Endothelial cell of umbilical vein (primary cell): ENCODE data around the gene GRIA4.

ENCODE experiments used
- EZH2 ChIP-seq: IDR thresholded peaks from 2 replicates; pipeline ENCODE4 v1.6.1; 2012; ENCODE audit warnings: borderline replicate concordance, low read depth, mild to moderate bottlenecking, moderate library complexity, low read length, inconsistent platforms; ENCODE audit not compliant: severe bottlenecking
- FOS ChIP-seq: IDR thresholded peaks from 2 replicates; pipeline ENCODE4 v1.6.1; 2011; ENCODE audit warnings: mild to moderate bottlenecking, low read length, moderate library complexity, borderline replicate concordance; ENCODE audit not compliant: insufficient read depth
- GATA2 ChIP-seq: IDR thresholded peaks from 2 replicates; pipeline ENCODE4 v1.7.0; 2011; ENCODE audit warnings: low read depth, mild to moderate bottlenecking, moderate library complexity, mixed read lengths, low read length; ENCODE audit not compliant: insufficient read length, insufficient read depth
- JUN ChIP-seq: IDR thresholded peaks from 2 replicates; pipeline ENCODE4 v1.6.1; 2011; ENCODE audit warnings: borderline replicate concordance, low read depth; ENCODE audit not compliant: insufficient read length, insufficient read depth
- MAX ChIP-seq: IDR thresholded peaks from 2 replicates; pipeline ENCODE4 v1.6.1; 2011; ENCODE audit not compliant: insufficient read depth, insufficient read length
- POLR2A ChIP-seq: IDR thresholded peaks from 2 replicates; pipeline ENCODE4 v1.6.1; 2012; ENCODE audit warnings: low read depth, mild to moderate bottlenecking, control low read depth, low read length
- POLR2AphosphoS5 ChIP-seq: IDR thresholded peaks from 2 replicates; pipeline ENCODE4 v1.6.1; 2012; ENCODE audit warnings: low read depth, mild to moderate bottlenecking, control low read depth, low read length, moderate library complexity; ENCODE audit not compliant: insufficient read depth
- TF ChIP-seq, protein P1 (sequence below), 2 donors: IDR thresholded peaks; 1 replicate in 1 of 2; 2 replicates in 1 of 2; pipeline ENCODE4 v1.5.1; 2011; ENCODE audit warnings: low read length in 2 of 2, mild to moderate bottlenecking in 2 of 2, moderate library complexity in 2 of 2, control low read depth in 1 of 2, inconsistent platforms in 1 of 2, low read depth in 1 of 2; ENCODE audit not compliant: insufficient read depth in 1 of 2; ENCODE audit errors: extremely low read depth in 1 of 2

DNA sequence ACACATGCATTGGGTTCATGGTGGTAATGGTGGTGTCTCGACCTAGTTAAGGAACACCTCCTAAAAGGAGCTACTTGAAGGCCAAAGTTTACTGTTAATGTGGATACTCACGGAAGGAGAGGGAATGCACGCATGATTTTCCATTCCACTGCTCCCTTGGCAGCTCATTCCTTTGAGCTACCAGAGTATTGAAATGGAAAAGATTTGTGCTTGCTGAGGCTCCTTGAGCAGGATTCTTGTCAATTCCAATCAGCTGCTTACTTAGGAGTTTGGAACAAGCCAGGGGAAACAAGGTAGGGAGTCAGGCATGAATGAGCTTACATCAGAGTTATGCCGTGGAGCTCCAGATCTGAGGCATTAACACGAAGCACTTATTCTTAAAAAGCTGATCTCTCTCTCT, 108.8 kb downstream of the GRIA4 start:
- TF ChIP-seq EZH2 = no peak
- TF ChIP-seq POLR2AphosphoS5 = no peak
- TF ChIP-seq, protein P1, sequence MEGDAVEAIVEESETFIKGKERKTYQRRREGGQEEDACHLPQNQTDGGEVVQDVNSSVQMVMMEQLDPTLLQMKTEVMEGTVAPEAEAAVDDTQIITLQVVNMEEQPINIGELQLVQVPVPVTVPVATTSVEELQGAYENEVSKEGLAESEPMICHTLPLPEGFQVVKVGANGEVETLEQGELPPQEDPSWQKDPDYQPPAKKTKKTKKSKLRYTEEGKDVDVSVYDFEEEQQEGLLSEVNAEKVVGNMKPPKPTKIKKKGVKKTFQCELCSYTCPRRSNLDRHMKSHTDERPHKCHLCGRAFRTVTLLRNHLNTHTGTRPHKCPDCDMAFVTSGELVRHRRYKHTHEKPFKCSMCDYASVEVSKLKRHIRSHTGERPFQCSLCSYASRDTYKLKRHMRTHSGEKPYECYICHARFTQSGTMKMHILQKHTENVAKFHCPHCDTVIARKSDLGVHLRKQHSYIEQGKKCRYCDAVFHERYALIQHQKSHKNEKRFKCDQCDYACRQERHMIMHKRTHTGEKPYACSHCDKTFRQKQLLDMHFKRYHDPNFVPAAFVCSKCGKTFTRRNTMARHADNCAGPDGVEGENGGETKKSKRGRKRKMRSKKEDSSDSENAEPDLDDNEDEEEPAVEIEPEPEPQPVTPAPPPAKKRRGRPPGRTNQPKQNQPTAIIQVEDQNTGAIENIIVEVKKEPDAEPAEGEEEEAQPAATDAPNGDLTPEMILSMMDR (IDR thresholded peaks at IDR 0.05; ENCODE audit: extremely low read depth in 1 of 2, insufficient read depth in 1 of 2, low read depth in 1 of 2, low read length in 2 of 2) = no peak
- TF ChIP-seq FOS = no peak
- TF ChIP-seq POLR2A = no peak
- no peak for TF ChIP-seq MAX
- TF ChIP-seq JUN = no peak
- TF ChIP-seq GATA2 = no peak
